IPS-18c (cell line): ENCODE results near the gene NLRC3.

Experiments
- H3K4me3 ChIP-seq: 2 replicates; pipeline ENCODE4 v1.7.0; 2013; ENCODE audit warnings: low read depth, mild to moderate bottlenecking, low read length, moderate library complexity; ENCODE audit not compliant: insufficient read depth
- H3K9me3 ChIP-seq: one replicate; pipeline ENCODE4 v1.6.1; 2013; ENCODE audit warnings: mild to moderate bottlenecking, low read length, moderate library complexity; ENCODE audit not compliant: control insufficient read depth, insufficient read depth

Gene NLRC3

GRCh38 chr16:3589441-3589921 is 12.3 kb upstream of the NLRC3 start:
- Histone ChIP-seq H3K4me3 (no peak overlapping the region), H3K9me3 (peaks cover 2% of the 10 kb centered on the region)

GRCh38 chr16:3589001-3589400 is 11.8 kb upstream of the NLRC3 start:
- Histone ChIP-seq H3K4me3 (no peak overlapping the region), H3K9me3 (peaks cover 2% of the 10 kb centered on the region)

GRCh38 chr16:3587547-3588110 is 10.4 kb upstream of the NLRC3 start:
- Histone ChIP-seq H3K9me3 (no peaks in the 10 kb centered on the region), H3K4me3 (no peak overlapping the region)

- Histone ChIP-seq H3K9me3 (peaks cover 2% of the 10 kb centered on the region), H3K4me3 (no peak overlapping the region)
These were observed 7.2 kb upstream of the NLRC3 start for GRCh38 chr16:3584412-3584811.

GRCh38 chr16:3583303-3584038 is 6.3 kb upstream of the NLRC3 start:
- H3K4me3 ChIP-seq, result no peak overlapping the region
- H3K9me3 ChIP-seq, result peaks cover 2% of the 10 kb centered on the region

GRCh38 chr16:3582276-3583165 is 5.3 kb upstream of the NLRC3 start:
- Histone ChIP-seq H3K9me3 (peaks cover 2% of the 10 kb centered on the region), H3K4me3 (no peak overlapping the region)

GRCh38 chr16:3581392-3581791 is 4.2 kb upstream of the NLRC3 start:
- Histone ChIP-seq H3K9me3 (peaks cover 2% of the 10 kb centered on the region), H3K4me3 (no peak overlapping the region)

- no peak overlapping the region for H3K4me3 ChIP-seq
- H3K9me3 ChIP-seq, result peaks cover 2% of the 10 kb centered on the region
These were observed 3.5 kb upstream of the NLRC3 start for GRCh38 chr16:3580686-3581085.

GRCh38 chr16:3580251-3580651 is 3.0 kb upstream of the NLRC3 start:
- no peak overlapping the region for H3K4me3 ChIP-seq

GRCh38 chr16:3579776-3580175 is 2.6 kb upstream of the NLRC3 start:
- H3K9me3 ChIP-seq, result peaks cover 2% of the 10 kb centered on the region
- no peak overlapping the region for H3K4me3 ChIP-seq

More at GRCh38 chr16:3580251-3580651, 3.0 kb upstream of the NLRC3 start:
- H3K9me3 ChIP-seq, result peaks cover 2% of the 10 kb centered on the region

- Histone ChIP-seq H3K9me3 (peaks cover 2% of the 10 kb centered on the region), H3K4me3 (no peak overlapping the region)
These were observed 1.7 kb upstream of the NLRC3 start for GRCh38 chr16:3578610-3579551.

- H3K4me3 ChIP-seq, result no peak overlapping the region
These were observed 918 bp upstream of the NLRC3 start for GRCh38 chr16:3578121-3578520.

GRCh38 chr16:3576211-3576610 is 992 bp downstream of the NLRC3 start:
- no peak overlapping the region for H3K4me3 ChIP-seq
- H3K9me3 ChIP-seq, result peaks cover 2% of the 10 kb centered on the region

More at GRCh38 chr16:3578121-3578520, 918 bp upstream of the NLRC3 start:
- H3K9me3 ChIP-seq, result peaks cover 2% of the 10 kb centered on the region

GRCh38 chr16:3575491-3575890 is 1.7 kb downstream of the NLRC3 start:
- H3K9me3 ChIP-seq, result no peaks in the 10 kb centered on the region
- no peak overlapping the region for H3K4me3 ChIP-seq

- Histone ChIP-seq H3K4me3 (no peak overlapping the region), H3K9me3 (no peaks in the 10 kb centered on the region)
These were observed 3.0 kb downstream of the NLRC3 start for GRCh38 chr16:3574195-3574594.

- no peaks in the 10 kb centered on the region for H3K9me3 ChIP-seq
- no peak overlapping the region for H3K4me3 ChIP-seq
These were observed 3.9 kb downstream of the NLRC3 start for GRCh38 chr16:3573146-3573815.
